ENCODE measurements around the gene C22orf31.
"Not testable (repeated sequence)": the region's sequence is repeated elsewhere in the genome, so short reads cannot be mapped to it uniquely, and the experiment has no call there.

C22orf31 gene

DNA sequence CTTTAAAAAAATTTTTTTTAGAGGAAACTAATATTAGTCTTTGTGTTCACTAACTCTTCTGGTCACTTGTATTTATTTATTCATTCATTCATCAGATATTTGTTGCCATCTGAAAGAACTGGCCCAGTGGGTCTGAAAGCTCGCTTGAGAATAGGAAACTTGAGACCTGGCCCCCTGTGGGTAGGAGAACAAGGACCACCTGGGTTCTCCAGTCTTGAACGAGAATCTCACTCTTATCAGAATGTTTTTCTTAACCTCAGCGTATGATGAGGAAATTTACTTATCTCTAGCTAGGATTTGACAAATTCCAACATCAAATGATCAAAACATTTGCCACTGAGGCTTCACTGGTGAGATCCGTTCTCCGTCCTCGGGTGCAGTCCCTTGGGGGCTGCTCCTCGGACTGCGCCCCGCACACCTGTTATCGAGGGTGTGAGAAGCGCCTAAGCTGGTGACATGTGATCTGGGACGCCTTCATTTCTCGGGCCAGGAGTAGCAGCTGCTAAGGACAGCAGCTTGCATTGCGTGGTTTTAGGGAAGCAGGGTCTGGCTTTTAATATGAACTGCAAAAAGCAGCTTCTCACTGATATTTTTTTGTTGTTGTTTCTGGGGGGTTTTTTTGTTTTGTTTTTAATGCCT lies 6.3 kb downstream of the C22orf31 start:
- DNase-seq (ENCODE audit: low read depth in 2 of 2): no peak

DNA sequence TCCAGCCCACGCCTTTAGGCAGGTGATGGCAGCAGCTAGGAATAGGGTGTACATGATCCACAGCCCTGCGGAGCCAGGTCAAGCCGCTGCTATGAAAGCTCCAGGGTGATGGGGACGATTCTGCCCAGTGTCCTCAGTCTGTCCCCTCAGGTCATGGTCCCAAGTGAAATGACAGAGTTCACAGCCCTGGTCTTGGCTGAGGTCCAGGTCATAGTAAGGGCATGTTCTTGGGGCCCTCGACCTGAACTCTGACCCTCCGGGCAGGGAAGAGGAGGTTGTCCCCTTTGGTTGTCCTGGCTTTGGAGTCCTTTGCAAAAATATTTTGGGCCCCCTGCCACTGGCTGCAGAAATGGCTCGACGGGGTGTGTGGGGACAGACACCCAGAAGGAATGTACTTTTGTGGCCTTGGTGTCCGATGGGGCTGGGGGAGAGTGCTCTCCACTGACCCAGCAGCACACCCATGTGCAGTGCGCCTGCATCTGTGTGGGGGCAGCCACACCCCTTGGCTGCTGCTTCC lies 7.3 kb downstream of the C22orf31 start:
- DNase-seq (ENCODE audit: low read depth in 2 of 2): no peak

DNA sequence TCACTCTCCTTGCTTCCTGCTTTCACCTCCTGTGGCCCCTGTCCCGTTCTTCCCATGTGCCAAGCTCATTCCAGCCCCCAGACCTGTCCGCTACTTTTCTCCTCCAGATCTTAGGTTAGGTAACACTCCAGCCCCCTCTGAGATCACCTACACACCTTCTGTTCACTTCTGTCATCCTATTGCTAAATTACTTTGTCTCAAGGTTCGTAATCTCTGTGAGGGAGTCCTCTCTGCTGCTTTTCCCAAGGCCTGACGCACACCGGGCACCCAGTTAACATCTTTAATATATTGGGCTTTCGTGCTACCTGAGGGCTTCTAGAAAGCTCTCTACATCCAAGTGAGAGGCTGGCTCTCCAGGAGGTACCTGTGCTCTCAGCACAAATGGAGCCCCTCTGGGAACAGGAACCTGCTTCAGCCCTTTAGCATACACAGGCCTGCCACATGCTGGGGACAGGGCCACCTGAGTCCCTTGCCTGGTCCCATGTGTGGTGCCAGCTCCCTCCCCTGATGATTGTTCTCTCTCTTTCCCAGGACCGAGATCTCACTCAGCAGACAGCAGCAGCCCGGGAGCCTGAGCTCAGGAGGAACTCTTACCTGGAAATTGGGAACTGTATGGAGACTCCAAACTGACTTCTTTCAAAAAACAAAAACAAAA lies 8.5 kb downstream of the C22orf31 start:
- DNase-seq (ENCODE audit: low read depth in 2 of 2): no peak

DNA sequence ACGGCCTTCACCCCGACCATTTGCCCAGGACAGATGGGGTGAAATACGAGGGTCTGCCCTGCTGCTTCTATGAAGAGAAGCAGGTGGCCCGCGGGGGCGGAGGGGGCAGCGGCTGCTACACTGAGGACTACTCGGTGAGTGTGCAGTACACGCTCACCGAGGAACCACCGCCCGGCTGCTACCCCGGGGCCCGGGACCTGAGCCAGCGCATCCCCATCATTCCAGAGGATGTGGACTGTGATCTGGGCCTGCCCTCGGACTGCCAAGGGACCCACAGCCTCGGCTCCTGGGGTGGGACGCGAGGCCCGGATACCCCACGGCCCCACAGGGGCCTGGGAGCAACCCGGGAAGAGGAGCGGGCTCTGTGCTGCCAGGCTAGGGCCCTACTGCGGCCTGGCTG lies 11.2 kb downstream of the C22orf31 start:
- DNase-seq (ENCODE audit: low read depth in 2 of 2): no peak

DNA sequence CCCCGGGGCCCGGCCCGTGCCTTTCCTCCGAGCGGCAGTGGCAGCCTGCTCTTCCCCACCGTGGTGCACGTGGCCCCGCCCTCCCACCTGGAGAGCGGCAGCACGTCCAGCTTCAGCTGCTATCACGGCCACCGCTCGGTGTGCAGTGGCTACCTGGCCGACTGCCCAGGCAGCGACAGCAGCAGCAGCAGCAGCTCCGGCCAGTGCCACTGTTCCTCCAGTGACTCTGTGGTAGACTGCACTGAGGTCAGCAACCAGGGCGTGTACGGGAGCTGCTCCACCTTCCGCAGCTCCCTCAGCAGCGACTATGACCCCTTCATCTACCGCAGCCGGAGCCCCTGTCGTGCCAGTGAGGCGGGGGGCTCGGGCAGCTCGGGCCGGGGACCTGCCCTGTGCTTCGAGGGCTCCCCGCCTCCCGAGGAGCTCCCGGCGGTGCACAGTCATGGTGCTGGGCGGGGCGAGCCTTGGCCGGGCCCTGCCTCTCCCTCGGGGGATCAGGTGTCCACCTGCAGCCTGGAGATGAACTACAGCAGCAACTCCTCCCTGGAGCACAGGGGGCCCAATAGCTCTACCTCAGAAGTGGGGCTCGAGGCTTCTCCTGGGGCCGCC lies 11.9 kb downstream of the C22orf31 start:
- no peak for DNase-seq (ENCODE audit: low read depth in 2 of 2)

DNA sequence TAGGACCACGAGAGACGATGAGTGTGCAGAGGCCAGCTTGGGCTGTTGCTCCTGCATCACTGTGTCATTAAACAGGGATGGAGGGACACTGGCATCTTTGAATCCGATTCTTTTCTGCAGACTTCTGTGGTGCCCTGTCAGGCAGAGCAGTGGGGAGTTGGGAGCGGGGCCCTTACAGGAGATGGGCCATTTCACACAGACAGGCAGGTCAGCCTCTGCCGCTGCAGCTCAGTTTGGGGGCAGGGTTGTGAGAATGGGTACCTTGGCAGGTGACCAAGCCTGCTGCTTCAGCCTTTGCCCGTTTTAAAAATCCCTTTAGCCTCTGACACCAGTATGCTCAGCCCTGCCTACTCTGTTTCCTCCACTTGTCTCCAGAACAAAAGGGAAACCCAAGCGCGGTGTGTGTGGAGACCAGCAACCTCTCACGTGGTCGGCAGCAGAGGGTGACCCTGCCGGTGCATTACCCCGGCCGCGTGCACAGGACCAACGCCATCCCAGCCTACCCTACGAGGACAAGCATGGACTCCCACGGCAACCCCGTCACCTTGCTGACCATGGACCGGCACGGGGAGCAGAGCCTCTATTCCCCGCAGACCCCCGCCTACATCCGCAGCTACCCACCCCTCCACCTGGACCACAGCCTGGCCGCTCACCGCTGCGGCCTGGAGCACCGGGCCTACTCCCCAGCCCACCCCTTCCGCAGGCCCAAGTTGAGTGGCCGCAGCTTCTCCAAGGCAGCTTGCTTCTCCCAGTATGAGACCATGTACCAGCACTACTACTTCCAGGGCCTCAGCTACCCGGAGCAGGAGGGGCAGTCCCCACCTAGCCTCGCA lies 12.6 kb downstream of the C22orf31 start:
- DNase-seq (ENCODE audit: low read depth in 2 of 2): no peak

DNA sequence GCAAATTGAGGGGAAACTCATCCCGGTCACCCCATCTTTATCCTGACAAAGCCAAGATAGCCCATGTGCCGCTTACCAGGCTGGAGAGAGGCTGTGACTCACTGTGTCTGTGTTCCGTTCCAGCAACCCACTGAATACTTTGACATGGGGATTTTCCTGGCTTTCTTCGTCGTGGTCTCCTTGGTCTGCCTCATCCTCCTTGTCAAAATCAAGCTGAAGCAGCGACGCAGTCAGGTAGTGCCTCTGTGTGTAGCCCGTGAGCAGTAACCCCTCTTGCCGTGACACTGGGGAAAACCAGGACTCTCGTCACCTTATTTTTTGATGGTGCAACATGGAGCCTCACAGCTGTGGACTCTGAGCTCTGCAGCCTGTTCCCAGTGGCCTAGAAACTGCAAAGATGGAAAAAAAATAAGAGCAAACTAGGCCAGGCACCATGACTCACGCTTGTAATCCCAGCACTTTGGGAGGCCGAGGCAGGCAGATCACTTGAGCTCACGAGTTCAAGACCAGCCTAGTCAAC lies 16.9 kb downstream of the C22orf31 start:
- no peak for DNase-seq (ENCODE audit: low read depth in 2 of 2)

DNA sequence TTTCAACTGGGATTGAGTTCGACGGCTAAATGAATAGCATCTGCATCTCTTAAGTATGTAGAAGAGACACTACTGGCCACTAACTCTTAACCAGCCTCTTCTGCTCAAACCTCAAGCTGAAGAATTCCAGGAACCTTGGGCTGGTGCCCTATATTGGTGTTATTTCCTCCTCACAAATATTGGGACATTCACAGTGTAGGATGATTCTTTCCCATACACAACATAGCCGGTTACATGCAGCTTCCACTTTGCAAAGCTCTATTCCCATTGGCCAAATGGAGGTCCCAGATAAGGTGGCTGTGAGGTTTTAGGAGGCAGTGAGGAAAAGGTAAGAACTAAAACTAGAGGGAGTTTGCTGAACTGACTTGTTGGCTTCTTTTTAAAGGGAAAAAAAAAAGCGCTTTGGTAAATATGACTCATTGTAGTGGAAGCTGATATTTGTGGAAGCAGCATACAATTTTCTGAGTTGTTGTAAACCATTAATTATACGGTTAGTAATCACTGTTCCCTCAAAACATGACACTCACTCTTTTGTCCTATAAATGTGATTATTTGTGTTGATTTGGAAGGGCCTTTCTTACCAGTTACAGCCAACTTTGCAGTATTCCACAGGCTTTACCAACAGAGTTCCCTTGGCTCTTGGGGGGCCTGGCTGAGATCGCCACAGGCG lies 17.6 kb downstream of the C22orf31 start:
- no peak for DNase-seq (ENCODE audit: low read depth in 2 of 2)

DNA sequence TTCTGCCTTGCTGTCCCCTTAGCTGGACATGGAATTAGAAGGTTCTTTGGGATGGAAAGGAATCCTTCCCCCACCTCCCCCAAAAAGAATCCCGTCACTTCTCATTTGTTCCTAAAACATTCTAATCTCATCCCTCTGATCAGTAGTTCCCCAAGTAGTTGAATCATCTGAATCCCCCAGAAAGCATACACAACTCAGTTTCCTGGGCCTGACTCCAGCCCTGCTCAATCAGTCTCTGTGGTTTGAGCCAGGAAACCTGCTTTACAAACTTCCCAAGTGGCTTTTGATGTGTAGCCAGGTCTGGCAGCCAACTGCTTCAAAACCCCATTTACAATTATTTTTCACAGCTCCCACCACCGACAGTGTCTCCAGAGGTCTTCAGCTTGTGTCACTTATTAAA lies 20.2 kb downstream of the C22orf31 start:
- no peak for DNase-seq (ENCODE audit: low read depth in 2 of 2)

DNA sequence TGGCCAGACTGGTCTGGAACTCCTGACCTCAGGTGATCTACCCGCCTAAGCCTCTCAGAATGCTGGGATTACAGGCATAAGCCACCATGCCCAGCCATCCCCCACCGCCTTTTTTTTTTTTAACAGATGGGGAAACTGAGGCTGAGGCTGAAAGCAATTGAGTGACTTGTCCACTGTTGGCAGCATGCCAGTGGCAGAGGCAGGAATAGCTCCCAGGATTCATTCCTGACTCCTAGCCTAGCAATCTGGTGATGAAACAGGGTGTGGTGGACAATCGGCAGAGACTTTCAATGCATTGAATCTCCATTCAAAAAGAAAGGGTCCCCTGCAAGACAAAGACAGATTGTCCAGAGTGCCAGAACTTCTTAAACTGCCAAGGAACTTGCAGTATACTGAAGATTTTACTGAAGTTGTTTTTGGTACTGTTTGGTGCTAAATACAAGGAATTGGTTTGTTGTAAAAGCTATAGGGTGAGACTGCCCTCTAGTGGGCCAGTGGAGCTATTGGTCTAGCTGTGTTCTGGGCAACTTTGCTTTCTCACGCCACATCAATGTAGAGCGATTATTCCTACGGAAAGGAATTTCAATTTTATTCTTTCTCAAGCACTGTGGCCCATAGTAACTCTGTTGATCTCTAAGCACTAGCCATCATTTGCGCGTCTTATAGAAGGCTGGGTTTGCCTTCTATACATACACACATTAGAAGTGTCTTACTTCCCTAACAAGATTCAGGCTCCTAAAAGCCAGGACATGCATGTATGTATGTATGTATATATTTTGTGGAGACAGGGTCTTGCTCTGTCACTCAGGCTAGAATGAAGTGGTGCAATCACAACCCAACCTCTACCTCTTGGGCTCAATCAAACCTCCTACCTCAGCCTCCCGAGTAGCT lies 21.0 kb downstream of the C22orf31 start:
- peak; percentile 19 to 25 for DNase-seq (ENCODE audit: low read depth in 2 of 2)

DNA sequence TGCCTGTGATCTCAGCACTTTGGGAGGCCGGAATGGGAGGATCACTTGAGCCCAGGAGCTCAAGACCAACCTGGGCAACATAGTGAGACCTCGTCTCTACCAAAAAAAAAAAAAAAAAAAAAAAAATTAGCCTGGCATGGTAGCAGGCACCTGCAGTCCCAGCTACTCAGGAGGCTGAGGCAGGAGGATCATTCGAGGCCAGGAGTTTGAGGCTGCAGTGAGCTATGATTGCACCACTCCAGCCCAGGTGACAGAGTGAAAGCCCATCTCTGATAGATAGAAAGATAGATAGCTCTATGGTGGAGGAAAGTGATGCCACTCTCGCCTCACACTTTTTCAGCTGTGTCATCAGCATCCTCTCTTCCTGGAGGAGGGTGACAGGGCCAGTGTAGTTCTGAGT lies 21.9 kb downstream of the C22orf31 start:
- not testable (repeated sequence) for DNase-seq (ENCODE audit: low read depth in 2 of 2)

DNA sequence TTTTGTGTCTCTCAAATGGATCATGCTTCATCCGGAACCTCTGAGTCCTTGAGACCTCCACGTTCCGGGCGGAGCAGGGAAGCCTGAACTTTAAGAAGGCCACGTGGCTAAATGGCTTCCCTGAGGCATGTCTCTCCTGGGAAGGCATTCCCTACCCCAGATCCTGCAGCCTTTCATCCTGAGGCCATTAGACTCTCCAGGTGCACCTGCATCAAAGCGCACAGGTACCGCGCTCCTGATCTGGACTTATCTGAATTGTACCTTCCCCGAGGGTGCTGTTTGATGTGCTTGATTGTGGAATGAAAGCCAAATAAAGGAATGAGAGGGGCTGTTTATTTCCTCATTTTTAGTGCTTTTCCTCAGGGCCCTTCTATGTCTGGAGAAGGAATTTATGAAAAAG lies 22.5 kb downstream of the C22orf31 start:
- DNase-seq (ENCODE audit: low read depth in 2 of 2): no peak

DNA sequence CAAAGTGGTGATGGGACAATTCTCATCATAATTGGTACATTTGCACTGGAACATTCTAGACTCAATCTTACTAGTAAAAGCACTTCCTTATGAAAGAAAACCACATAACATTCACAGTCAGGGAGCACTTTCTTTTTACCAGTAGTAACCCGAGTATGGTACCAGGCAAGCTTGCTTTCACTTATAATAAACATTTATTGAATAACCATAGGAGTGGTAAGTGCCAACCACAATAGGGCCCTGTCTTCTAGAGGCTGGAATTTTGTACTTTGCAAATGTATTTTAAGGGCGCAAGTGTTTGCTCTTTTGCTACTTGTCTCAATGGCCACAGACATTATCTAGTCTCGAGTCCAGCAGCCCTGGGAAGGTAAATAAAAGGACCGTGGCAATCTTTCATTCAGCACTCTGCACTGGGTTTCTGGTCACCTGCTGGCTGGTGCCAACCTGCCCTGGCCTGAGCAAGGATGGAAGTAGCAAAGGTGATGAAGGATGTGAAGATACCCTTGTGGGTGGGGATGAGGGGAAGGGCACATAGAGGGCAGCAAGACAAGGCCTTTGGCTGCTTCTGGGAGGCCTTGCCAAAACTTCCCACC lies 24.2 kb downstream of the C22orf31 start:
- DNase-seq (ENCODE audit: low read depth in 2 of 2): no peak

DNA sequence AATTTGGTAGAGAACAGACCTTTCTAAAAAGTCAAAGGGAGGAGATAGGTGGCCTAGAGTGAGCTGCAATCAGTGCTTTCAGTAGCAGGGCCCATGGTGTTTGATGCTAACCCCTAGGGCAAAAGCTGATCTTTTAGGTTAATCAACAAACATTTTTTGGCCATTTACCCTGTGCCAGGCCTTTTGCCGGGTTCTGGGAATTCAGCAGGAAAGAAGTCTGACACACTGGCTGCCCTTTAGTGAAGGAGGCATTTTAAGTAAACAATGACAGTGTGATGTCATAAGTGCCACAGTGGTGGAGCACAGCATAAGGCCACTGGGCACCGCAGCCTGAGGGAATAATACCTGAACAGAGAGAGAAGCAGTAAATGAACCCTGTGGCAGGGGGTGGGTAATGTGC lies 29.0 kb downstream of the C22orf31 start:
- DNase-seq (ENCODE audit: low read depth in 2 of 2): no peak

DNA sequence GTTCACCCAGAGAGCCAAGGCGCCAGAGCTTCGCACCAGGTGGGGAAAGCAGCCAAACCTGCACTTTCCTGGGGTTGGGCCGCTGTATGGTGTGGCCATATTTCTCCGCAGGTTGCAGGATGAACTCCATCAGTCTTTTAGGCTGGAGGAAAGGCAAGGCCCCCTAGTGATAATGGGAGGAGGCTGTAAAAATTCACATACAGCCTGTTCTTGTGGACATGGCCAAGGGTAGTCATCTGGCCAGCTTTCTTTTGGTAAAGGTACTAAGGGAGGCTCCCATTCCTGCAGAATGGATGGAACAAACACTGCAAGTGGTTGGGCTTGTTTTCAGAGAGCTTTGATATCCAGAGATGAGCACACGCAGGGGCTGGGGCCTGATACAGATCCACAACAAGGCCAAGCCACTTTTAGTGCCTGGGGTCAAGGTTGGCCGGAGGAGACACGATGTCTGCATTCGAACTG lies 29.6 kb downstream of the C22orf31 start:
- DNase-seq (ENCODE audit: low read depth in 2 of 2): no peak

DNA sequence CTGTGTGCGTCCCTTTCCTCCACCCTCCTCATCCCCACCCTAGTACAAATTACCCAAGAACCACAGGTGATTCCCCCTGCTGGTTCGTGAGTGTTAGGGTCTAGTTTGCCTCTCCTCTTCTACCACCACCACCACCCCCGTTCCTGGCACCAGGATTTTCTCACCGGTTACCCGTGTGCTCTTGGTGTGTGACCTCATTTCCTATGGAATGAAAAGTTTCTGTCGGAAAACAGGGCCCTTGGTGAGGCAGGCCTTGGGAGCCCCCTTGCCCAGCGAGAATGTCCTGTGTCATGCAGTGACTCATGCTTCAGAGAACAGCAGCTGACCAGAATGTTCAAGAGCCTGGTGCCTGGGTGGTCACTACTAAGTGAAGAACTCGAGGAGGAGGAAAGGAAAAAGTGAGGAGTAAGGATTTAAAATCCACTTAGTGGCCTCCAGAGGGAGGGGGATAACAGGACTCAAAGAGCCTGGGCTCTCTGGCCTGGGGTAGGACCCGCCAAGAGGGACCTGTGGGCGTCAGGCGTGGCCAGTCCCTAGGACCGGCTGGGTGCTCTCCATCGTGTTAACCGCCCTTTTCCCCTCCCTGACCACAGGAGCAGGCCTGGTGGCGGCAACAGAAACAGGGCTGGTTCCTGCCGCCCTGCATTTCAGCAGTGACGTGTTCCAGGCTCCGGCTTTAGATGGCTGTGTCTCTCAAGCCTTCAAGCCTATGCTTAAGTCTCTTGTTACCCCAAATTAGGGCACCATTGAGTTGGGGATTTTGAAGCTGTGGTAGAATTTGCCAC lies 30.2 kb downstream of the C22orf31 start:
- DNase-seq (ENCODE audit: low read depth in 2 of 2): no peak

DNA sequence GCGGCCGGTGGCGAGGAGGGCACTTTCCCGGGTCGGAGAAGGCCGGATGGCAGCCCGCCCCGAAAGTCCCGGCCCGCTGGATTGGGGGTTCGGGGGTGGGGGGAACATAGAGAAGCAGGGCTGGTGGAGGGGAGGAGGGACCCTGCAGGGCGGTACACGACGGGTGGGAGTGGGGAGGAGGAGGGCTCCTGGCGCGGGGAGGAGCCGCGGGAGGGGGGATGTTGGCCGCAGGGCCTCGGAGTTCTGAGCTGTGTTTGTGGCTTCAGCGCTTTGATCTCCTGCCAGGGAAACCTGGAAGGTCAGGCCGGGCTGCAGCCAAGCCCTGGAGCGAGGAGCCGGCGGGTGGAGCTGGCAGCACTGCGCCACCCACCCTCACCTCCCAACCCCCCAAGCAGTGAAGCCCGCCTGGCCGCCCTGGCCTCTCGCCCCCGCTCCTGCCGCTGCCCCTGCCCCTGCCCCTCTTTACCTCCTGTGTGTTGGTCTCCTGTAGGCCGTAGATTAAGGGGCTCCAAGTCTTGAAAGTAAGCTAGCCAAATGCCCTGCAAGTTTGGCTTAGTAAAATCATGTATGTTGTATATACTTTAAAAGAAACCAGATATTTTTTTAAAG lies 30.9 kb downstream of the C22orf31 start:
- DNase-seq (ENCODE audit: low read depth in 2 of 2): no peak

DNA sequence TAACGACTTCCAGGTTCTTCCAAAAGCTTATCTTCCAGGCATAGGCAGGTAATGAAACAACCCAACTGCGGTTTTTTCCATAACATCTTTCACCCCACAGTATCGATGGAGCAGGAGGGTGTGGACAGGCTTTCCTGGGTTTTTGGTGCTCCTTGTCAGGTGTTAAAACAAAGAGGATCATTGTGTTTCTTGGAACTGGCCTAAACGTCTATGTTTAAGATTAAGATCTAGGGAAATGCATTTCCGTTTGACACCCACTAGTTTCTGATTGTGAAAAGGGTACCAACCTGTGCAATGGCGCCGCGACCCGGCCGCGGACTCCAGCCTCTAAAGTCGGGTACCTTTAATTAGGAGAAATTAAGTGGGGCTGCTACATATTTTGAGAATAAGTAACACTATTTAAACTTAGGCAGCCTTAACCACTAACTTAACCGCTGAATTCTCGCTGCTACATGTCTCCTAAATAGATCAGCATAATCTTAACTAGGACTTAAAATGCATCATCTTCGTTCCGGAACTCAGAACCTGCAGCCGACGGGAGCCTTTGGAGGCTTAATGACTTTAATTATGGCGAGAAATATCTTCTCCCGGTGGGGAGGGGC lies 31.5 kb downstream of the C22orf31 start:
- DNase-seq (ENCODE audit: low read depth in 2 of 2): no peak
